ENCODE measurements around the gene PPFIBP2.
A peak's percentile ranks its signal among the peaks of the same experiment; 100 is the strongest.

Gene PPFIBP2

GRCh38 chr11:7671347-7672215 is 157.8 kb downstream of the PPFIBP2 start:
- no peak for TF ChIP-seq CTCF (IDR thresholded peaks at IDR 0.05; ENCODE audit: low read length, missing control alignments)
- DNase-seq (ENCODE audit: low read depth) = no peak
- no peak overlapping the region for H3K4me3 ChIP-seq (replicated peaks; ENCODE audit: low read depth, low read length)

- no peak for DNase-seq (ENCODE audit: low read depth)
- no peak overlapping the region for H3K4me3 ChIP-seq (replicated peaks; ENCODE audit: low read depth, low read length)
- no peak for TF ChIP-seq CTCF (IDR thresholded peaks at IDR 0.05; ENCODE audit: low read length, missing control alignments)
Observed at GRCh38 chr11:7672276-7672959, 158.6 kb downstream of the PPFIBP2 start.

- peak within 1 kb of the TSS; percentile 55 for H3K4me3 ChIP-seq (replicated peaks; ENCODE audit: low read depth, low read length)
- no peak for TF ChIP-seq CTCF (IDR thresholded peaks at IDR 0.05; ENCODE audit: low read length, missing control alignments)
- DNase-seq (ENCODE audit: low read depth) = peak; percentile 58
Observed at GRCh38 chr11:7672960-7673723, 159.3 kb downstream of the PPFIBP2 start, which contains the start of gene CYB5R2. Gene CYB5R2 (minus strand): TSS chr11:7673500. CDS start chr11:7672825, 675 bp downstream.

- no peak for DNase-seq (ENCODE audit: low read depth)
- no peak for TF ChIP-seq CTCF (IDR thresholded peaks at IDR 0.05; ENCODE audit: low read length, missing control alignments)
- peak overlapping the region; percentile 55 for H3K4me3 ChIP-seq (replicated peaks; ENCODE audit: low read depth, low read length)
Observed at GRCh38 chr11:7673724-7674434, 160.1 kb downstream of the PPFIBP2 start.

DNA sequence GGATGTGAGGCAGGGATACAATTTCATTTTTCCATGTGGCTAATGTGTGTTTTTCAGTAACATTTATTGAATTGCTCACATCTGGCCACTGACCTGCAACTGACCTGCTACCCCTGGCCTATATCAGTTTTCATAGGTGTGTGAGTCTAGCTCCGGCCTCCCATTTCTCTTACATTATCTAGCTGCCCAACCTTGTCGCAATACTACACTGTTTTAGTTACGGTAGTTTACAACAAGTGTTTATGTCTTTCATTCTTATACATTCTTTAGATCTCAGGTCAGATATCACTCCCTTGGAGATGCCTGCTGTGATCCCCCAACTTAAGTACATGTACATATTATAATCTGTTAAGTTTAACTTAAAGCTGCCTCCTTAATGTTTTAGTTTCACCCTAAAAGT is 161.8 kb downstream of the PPFIBP2 start:
- no peak for TF ChIP-seq CTCF (IDR thresholded peaks at IDR 0.05; ENCODE audit: low read length, missing control alignments)
- no peak for DNase-seq (ENCODE audit: low read depth)
- no peak overlapping the region for H3K4me3 ChIP-seq (replicated peaks; ENCODE audit: low read depth, low read length)

DNA sequence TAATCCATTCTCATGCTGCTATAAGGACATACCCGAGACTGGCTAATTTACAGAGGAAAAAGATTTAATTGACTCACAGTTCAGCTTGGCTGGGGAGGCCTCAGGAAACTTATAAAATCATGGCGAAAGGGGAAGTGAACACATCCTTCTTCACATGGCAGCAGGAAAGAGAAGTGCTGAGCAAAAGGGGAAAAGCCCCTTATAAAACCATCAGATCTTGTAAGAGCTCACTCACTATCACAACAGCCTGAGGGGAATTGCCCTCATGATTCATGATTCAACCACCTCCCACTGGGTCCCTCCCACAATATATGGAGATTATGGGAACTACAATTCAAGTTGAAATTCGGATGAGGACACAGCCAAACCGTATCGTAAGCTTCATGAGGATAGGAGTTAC is 163.3 kb downstream of the PPFIBP2 start:
- DNase-seq (ENCODE audit: low read depth) = peak; percentile 46
- no peak for TF ChIP-seq CTCF (IDR thresholded peaks at IDR 0.05; ENCODE audit: low read length, missing control alignments)
- H3K4me3 ChIP-seq (replicated peaks; ENCODE audit: low read depth, low read length) = no peak overlapping the region

Measured in fibroblast of pulmonary artery (primary cell).